Measurements from ENCODE around the gene TRIM59.

- TF ChIP-seq CTCF (IDR thresholded peaks at IDR 0.05) = no peak
- no peak for TF ChIP-seq POLR2A (IDR thresholded peaks at IDR 0.05)
Measured at GRCh38 chr3:160473221-160473620, 23.6 kb upstream of the TRIM59 start.

All from lower leg skin (tissue), 3 donors.